ENCODE data around the gene BLCAP.

Gene BLCAP

GRCh38 chr20:37519508-37520418 lies 7.9 kb downstream of the BLCAP start:
- Histone ChIP-seq H3K9ac (ENCODE audit: low read depth, low read length) (no peak overlapping the region), H3K27ac (ENCODE audit: low read length) (no peak overlapping the region), H3K9me3 (ENCODE audit: insufficient read depth, low read depth, low read length) (no peaks in the 10 kb centered on the region), H3K4me1 (ENCODE audit: insufficient read depth, low read length) (peaks cover 22% of the 10 kb centered on the region; the same call in 1 of the 2 replicates), H3K27me3 (ENCODE audit: insufficient read depth, low read length) (no peaks in the 10 kb centered on the region), H3K36me3 (ENCODE audit: insufficient read depth, low read depth, low read length) (peaks cover 39% of the 10 kb centered on the region), H3K4me3 (ENCODE audit: low read length) (no peak overlapping the region)

GRCh38 chr20:37518606-37519507 lies 8.8 kb downstream of the BLCAP start:
- Histone ChIP-seq H3K4me3 (ENCODE audit: low read length) (no peak overlapping the region), H3K4me1 (ENCODE audit: insufficient read depth, low read length) (peaks cover 14% of the 10 kb centered on the region; the same call in 1 of the 2 replicates), H3K36me3 (ENCODE audit: insufficient read depth, low read depth, low read length) (peaks cover 48% of the 10 kb centered on the region), H3K27me3 (ENCODE audit: insufficient read depth, low read length) (no peaks in the 10 kb centered on the region), H3K9me3 (ENCODE audit: insufficient read depth, low read depth, low read length) (no peaks in the 10 kb centered on the region), H3K27ac (ENCODE audit: low read length) (no peak overlapping the region), H3K9ac (ENCODE audit: low read depth, low read length) (no peak overlapping the region)

DNA sequence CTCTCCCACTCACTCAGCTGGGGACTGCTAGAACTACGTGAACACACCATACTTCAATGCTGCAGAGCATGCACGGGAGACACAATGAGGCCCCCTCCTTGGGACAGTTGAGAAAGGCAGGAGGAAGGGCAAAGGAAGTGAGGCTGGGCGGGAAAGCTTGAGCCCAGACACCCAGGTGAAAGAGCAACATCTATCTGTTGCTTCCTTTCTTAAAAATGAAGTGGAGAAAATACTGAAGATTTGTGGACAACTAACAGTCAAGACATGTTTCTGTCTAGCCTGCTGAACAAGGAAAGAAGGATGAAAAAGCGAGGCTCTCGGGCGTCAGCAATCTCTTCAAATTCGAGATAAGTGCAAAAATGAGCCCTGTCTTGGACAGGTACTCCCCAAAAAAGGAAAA lies 9.6 kb downstream of the BLCAP start:
- no peak overlapping the region for H3K27ac ChIP-seq (ENCODE audit: low read length)
- peaks cover 56% of the 10 kb centered on the region for H3K36me3 ChIP-seq (ENCODE audit: insufficient read depth, low read depth, low read length)
- H3K27me3 ChIP-seq (ENCODE audit: insufficient read depth, low read length), result no peaks in the 10 kb centered on the region
- H3K9ac ChIP-seq (ENCODE audit: low read depth, low read length), result no peak overlapping the region
- H3K4me1 ChIP-seq (ENCODE audit: insufficient read depth, low read length), result peaks cover 14% of the 10 kb centered on the region; the same call in 1 of the 2 replicates
- H3K4me3 ChIP-seq (ENCODE audit: low read length), result no peak overlapping the region
- H3K9me3 ChIP-seq (ENCODE audit: insufficient read depth, low read depth, low read length), result no peaks in the 10 kb centered on the region

DNA sequence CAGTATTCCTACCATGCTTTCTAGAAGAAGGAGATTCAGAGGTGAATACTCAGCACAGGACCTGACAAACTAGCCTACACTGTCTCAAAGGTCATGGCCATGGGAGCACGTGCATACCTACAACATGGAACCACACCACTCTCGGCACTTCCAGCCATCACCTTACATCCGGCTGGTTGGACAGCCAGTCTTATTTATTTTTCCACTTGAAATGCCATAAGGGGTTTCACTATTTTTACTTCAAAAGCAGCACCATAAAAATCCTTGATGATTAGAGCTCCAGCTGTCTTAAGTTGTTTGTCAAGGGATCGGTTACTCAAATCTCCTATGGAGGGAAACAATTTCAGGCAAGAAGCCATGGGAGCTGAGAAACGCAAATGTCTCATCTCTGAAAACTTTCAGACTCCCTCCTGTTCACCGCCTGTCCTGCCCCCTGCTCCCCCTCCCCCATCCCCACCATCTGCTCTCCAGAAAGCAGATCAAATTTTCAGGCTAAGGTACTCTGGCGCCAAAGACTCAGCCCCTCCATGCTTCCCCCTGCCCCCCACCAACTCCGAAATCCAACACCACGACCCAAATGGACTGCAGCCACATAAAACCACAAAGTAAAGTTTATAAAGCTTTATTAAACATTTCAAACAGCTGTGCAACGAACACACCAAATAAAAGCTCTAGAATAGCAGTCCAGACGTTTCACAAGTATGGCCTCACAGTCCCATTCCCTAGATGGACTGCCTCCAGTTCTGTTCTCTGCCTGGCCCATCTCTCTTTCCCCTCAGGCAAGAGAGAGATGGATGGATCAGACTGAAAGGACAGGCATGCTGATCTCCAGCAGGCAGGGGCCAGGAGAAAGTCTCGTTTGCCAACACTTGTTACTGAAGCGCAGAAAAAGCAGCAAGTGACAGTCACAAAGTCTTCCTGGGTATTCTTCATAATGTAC lies 10.6 kb downstream of the BLCAP start:
- Histone ChIP-seq H3K27ac (ENCODE audit: low read length) (no peak overlapping the region), H3K4me3 (ENCODE audit: low read length) (no peak overlapping the region), H3K9ac (ENCODE audit: low read depth, low read length) (no peak overlapping the region), H3K27me3 (ENCODE audit: insufficient read depth, low read length) (no peaks in the 10 kb centered on the region), H3K4me1 (ENCODE audit: insufficient read depth, low read length) (peaks cover 14% of the 10 kb centered on the region; the same call in 1 of the 2 replicates), H3K9me3 (ENCODE audit: insufficient read depth, low read depth, low read length) (no peaks in the 10 kb centered on the region), H3K36me3 (ENCODE audit: insufficient read depth, low read depth, low read length) (peaks cover 57% of the 10 kb centered on the region)

DNA sequence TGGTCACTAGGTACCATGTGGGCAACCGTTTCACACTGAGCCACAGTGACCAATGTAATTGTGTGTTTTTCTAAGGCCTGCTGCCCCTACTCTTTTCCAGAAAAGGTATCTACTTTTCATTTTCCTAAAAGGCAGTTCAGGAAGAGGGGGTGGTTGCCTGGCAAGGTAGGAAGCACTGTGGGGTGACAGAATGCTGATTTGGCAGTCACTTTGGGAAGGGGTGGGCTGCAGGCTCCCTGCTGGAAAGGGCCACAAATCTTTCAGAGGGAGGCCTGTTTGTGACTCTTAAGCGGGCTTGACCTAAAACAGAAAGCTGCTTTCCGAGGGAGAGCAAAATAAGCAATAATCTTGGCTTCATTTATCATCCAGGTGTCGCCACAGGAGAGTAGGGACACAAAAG lies 11.8 kb downstream of the BLCAP start:
- H3K36me3 ChIP-seq (ENCODE audit: insufficient read depth, low read depth, low read length), result peaks cover 66% of the 10 kb centered on the region
- H3K27me3 ChIP-seq (ENCODE audit: insufficient read depth, low read length), result no peaks in the 10 kb centered on the region
- no peak overlapping the region for H3K9ac ChIP-seq (ENCODE audit: low read depth, low read length)
- no peak overlapping the region for H3K27ac ChIP-seq (ENCODE audit: low read length)
- H3K9me3 ChIP-seq (ENCODE audit: insufficient read depth, low read depth, low read length), result no peaks in the 10 kb centered on the region
- H3K4me1 ChIP-seq (ENCODE audit: insufficient read depth, low read length), result peaks cover 14% of the 10 kb centered on the region; the same call in 1 of the 2 replicates
- H3K4me3 ChIP-seq (ENCODE audit: low read length), result no peak overlapping the region

DNA sequence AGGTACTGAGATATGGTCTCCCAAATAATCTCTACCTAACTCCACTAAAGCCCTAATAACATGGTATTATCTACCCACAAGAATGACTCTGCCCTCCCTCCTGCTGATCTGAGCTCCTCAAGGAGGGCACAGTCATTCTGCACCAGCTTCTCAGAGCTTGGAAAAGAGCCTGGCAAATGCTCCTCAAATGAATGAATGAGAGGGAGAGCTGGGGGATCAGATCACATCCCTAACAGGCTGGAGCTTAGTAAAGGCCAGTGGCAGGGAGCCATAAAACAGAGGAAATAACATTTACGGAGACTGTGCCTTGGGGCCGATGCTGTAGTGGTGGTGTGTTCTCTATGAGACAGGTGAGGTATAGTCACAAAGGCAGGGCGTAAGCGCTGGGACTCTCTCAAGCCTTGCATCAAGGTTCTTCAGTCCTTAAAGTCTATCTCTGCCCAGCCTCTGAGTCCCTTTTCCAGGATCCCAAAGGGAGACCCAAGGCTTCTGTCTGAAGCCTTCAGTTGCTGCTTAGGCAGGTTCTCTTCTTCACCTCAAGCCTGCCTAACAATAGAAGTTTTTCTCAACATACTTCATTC lies 13.8 kb downstream of the BLCAP start:
- Histone ChIP-seq H3K9me3 (ENCODE audit: insufficient read depth, low read depth, low read length) (no peaks in the 10 kb centered on the region), H3K27ac (ENCODE audit: low read length) (no peak overlapping the region), H3K36me3 (ENCODE audit: insufficient read depth, low read depth, low read length) (peaks cover 78% of the 10 kb centered on the region), H3K9ac (ENCODE audit: low read depth, low read length) (no peak overlapping the region), H3K4me3 (ENCODE audit: low read length) (no peak overlapping the region), H3K4me1 (ENCODE audit: insufficient read depth, low read length) (0 out of 2 replicates have a peak, but pooled peaks cover 3% of the 10 kb centered on the region), H3K27me3 (ENCODE audit: insufficient read depth, low read length) (no peaks in the 10 kb centered on the region)

DNA sequence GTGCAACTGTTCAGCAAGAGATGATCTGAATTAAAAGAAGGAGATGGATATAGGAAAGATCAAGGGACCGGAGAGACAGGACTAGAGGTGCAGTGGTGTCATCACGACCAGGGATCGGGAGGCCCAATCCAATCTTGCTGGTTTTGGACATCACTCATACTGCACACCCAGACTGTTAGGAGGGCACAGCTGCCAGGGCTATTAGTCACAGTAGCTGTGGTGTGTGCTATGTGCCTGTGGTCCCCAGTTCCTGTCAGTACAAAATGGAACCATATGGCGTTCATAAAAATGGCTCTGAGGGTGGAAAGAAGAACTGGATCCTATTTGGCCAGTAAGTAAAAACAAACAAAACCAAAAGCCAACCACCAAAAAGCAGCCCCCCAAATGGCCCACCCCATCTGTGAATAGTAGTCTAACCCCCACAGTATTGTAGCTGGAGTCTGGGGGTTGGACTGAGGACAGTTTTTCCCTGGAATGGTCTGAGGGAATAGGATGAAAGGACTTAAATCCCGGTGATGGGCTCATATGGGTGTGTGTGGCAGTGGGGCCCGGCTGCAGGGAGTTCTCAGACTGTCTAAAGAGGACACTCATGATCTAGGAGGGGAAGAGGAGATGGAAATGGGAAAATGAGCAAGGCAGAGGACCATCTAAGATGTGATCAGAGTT lies 15.9 kb downstream of the BLCAP start:
- Histone ChIP-seq H3K4me1 (ENCODE audit: insufficient read depth, low read length) (no peaks in the 10 kb centered on the region), H3K27me3 (ENCODE audit: insufficient read depth, low read length) (no peaks in the 10 kb centered on the region), H3K27ac (ENCODE audit: low read length) (no peak overlapping the region), H3K4me3 (ENCODE audit: low read length) (no peak overlapping the region), H3K9ac (ENCODE audit: low read depth, low read length) (no peak overlapping the region), H3K9me3 (ENCODE audit: insufficient read depth, low read depth, low read length) (no peaks in the 10 kb centered on the region), H3K36me3 (ENCODE audit: insufficient read depth, low read depth, low read length) (peaks cover 72% of the 10 kb centered on the region)

GRCh38 chr20:37510226-37510625 lies 17.4 kb downstream of the BLCAP start:
- peaks cover 58% of the 10 kb centered on the region for H3K36me3 ChIP-seq (ENCODE audit: insufficient read depth, low read depth, low read length)
- no peaks in the 10 kb centered on the region for H3K27me3 ChIP-seq (ENCODE audit: insufficient read depth, low read length)
- H3K9ac ChIP-seq (ENCODE audit: low read depth, low read length), result no peak overlapping the region
- no peaks in the 10 kb centered on the region for H3K9me3 ChIP-seq (ENCODE audit: insufficient read depth, low read depth, low read length)
- no peak overlapping the region for H3K4me3 ChIP-seq (ENCODE audit: low read length)
- H3K4me1 ChIP-seq (ENCODE audit: insufficient read depth, low read length), result no peaks in the 10 kb centered on the region; the same call in 1 of the 2 replicates
- no peak overlapping the region for H3K27ac ChIP-seq (ENCODE audit: low read length)

DNA sequence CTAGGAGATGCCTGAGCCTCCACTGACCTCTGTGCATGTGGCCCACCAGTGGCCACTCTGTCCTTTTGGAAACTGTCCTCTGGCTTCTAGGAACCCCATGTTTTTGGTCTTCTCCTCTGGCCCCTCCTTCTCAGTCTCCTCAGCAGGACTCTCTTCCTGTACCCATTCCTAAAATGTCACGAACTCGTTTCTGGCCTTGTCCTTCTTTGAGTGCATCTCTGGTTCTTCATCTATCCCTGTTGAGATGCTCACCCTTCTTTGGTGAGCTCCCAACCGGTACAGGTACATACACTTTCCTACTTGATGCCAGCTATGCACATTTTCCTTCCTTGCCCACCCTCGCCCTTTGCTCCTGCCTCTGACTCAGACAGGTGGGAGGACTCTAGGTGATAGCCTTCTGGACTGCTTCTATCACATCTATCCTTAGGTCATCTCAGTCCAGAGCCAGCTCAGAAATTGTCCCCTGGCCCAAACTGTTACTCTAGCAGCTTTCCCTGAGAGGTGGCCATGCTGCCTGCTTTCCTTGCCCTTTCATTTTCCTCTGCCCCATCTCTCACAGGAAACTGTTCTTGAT lies 21.4 kb downstream of the BLCAP start:
- Histone ChIP-seq H3K36me3 (ENCODE audit: insufficient read depth, low read depth, low read length) (peaks cover 29% of the 10 kb centered on the region), H3K9me3 (ENCODE audit: insufficient read depth, low read depth, low read length) (no peaks in the 10 kb centered on the region), H3K9ac (ENCODE audit: low read depth, low read length) (no peak overlapping the region), H3K4me3 (ENCODE audit: low read length) (no peak overlapping the region), H3K4me1 (ENCODE audit: insufficient read depth, low read length) (peaks cover 3% of the 10 kb centered on the region; the same call in 1 of the 2 replicates), H3K27me3 (ENCODE audit: insufficient read depth, low read length) (no peaks in the 10 kb centered on the region), H3K27ac (ENCODE audit: low read length) (no peak overlapping the region)

All from iPS-20b (cell line).